Activated CD8-positive, alpha-beta T cell treated with anti-CD3 and anti-CD28 coated beads, Interleukin-2, amount 10 ng/mL, durations not matched to agents 7 days and 5 days (primary cell): ENCODE data around the gene PQBP1. TPM values are rescaled to one million over a fixed set of nuclear protein-coding genes. Genes with fewer than 3 reads are reported as not detected.
"Not testable (repeated sequence)": the region's sequence is repeated elsewhere in the genome, so short reads cannot be mapped to it uniquely, and the experiment has no call there.

Experiments
- ATAC-seq: fragments of 150-1000 bp; cut with Tn5 transposase; one replicate; pipeline ENCODE4 v1.10.0; 2021; ENCODE audit warnings: moderate library complexity
- CTCF ChIA-PET: fragments of 350-600 bp; sonication (Branson Sonifier 250); formaldehyde crosslinking; loops from one replicate; lab custom pipeline; 2021; ENCODE audit warnings: antibody characterized with exemption; lab: Charles Lee
- POLR2A ChIA-PET: fragments of 350-600 bp; sonication (Branson Sonifier 250); formaldehyde crosslinking; loops from one replicate; lab custom pipeline; 2021; ENCODE audit warnings: antibody characterized with exemption; lab: Charles Lee
- DNase-seq: peaks from one replicate; pipeline ENCODE4 v3.0.0-alpha.2; 2020
- H3K27ac Mint-ChIP-seq: one replicate; pipeline ENCODE4 v1.8.0; 2021; ENCODE audit warnings: mild to moderate bottlenecking, mixed read lengths
- H3K27me3 Mint-ChIP-seq: one replicate; pipeline ENCODE4 v1.8.0; 2021; ENCODE audit warnings: low read depth, mixed read lengths
- H3K36me3 Mint-ChIP-seq: one replicate; pipeline ENCODE4 v1.8.0; 2021; ENCODE audit warnings: low read depth, mixed read lengths
- H3K4me1 Mint-ChIP-seq: one replicate; pipeline ENCODE4 v1.8.0; 2021; ENCODE audit warnings: low read depth, mixed read lengths
- H3K4me3 Mint-ChIP-seq: one replicate; pipeline ENCODE4 v1.8.0; 2021; ENCODE audit warnings: mild to moderate bottlenecking, mixed read lengths
- H3K9me3 Mint-ChIP-seq: one replicate; pipeline ENCODE4 v1.8.0; 2022; ENCODE audit warnings: mixed read lengths; ENCODE audit not compliant: insufficient read depth
- total RNA-seq, 2 experiments: library from RNA; stranded (reverse); gene quantifications; one replicate each; pipeline ENCODE4 v1.2.3, GENCODE V29; 2021

Gene PQBP1, protein sequence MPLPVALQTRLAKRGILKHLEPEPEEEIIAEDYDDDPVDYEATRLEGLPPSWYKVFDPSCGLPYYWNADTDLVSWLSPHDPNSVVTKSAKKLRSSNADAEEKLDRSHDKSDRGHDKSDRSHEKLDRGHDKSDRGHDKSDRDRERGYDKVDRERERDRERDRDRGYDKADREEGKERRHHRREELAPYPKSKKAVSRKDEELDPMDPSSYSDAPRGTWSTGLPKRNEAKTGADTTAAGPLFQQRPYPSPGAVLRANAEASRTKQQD
- 10 to 100 TPM; 63.9 to 70.8 TPM for total RNA-seq

DNA sequence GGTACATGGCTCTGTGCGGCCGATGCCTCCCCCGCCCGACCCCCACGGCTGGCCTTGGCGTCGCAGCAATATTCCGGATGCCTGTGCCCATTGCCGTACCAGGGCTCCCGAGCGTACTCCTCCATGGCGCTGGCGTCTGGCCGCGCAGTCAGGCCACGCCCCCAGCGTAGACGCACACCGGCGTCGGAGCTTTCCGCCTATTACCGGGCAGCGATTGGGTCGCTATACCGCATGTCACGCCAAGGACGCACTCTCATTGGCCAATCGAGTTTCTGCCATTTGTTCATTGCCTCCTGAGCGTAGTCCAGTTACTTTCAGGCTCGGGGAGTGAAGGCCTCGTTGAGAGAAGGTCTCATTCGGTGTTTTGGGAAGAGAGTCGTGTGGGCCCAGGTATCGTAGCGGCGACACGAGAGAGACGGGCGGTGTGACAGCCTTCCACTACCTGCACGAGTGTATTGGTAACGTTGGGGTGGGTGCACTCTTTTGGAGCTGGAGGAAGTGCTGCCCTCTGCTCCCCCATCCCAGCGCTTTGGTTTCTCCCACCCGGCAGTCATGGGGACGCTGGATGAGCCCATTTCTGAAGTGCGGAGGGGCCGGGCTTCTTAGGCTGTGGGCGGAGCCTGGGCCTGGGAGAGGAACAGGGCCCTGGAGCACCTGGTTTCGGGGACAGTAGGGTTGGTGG is at the start of gene PQBP1, which contains the start of gene TIMM17B:
Gene PQBP1, plus strand, starts transcription at position 306 of the 682 bp plus-strand sequence. CDS start 580 bp downstream, outside the sequence.
Gene TIMM17B, minus strand, starts transcription at position 144 of the 682 bp plus-strand sequence. Its CDS starts 19 bp downstream, at position 125.
- peak; percentile 92 for DNase-seq
- Mint-ChIP-seq H3K27me3 (no peaks in the 10 kb centered on the region), H3K4me3 (peak within 1 kb of the TSS; percentile 80), H3K4me1 (peaks cover 17% of the 10 kb centered on the region), H3K27ac (peak within 1 kb of the TSS; percentile 99), H3K36me3 (peaks cover 27% of the 10 kb centered on the region), H3K9me3 (no peaks in the 10 kb centered on the region)
- CTCF ChIA-PET = interaction anchor here (0.7 to 2.4 kb wide), 9 partner anchors 18 to 295 kb away, joined by 3 to 8 read pairs (median 3); no protein-coding TSS in a partner anchor
- POLR2A ChIA-PET = interaction anchor here (0.6 to 2.6 kb wide), 10 partner anchors 9 to 271 kb away, joined by 3 to 14 read pairs (median 4); partner anchors contain the start of genes SLC35A2 and WAS
- peak; percentile 95 for ATAC-seq

DNA sequence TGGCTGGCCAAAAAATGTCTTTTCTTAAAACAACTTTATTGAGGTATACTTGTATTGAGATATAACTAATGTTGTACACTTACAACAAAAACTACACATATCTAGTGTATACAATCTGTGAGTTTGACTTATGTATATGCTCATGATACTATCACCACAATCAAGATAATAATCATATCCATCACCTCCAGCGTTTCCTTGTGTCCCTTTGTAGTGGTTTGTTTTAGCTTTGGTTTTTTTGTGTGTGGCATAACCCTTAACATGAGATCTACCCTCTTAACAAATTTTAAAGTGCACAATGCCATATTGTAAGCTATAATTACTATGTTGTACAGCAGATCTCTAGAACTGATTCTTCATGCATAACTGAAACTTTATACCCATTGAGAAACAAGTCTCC is 48.9 kb upstream of the PQBP1 start:
- Mint-ChIP-seq H3K9me3 (no peaks in the 10 kb centered on the region), H3K36me3 (no peaks in the 10 kb centered on the region), H3K27me3 (peaks cover 2% of the 10 kb centered on the region), H3K4me3 (no peak overlapping the region), H3K4me1 (peaks cover 6% of the 10 kb centered on the region), H3K27ac (no peak overlapping the region)
- DNase-seq = no peak
- ChIA-PET POLR2A (no interaction called here), CTCF (no interaction called here)
- ATAC-seq = peak; percentile 39

- DNase-seq = no peak
- no peak for ATAC-seq
- no peaks in the 10 kb centered on the region for H3K9me3 Mint-ChIP-seq
- POLR2A ChIA-PET = no interaction called here
- peaks cover 4% of the 10 kb centered on the region for H3K27me3 Mint-ChIP-seq
- H3K36me3 Mint-ChIP-seq = no peaks in the 10 kb centered on the region
- H3K27ac Mint-ChIP-seq = no peak overlapping the region
- CTCF ChIA-PET = no interaction called here
- H3K4me3 Mint-ChIP-seq = no peak overlapping the region
- H3K4me1 Mint-ChIP-seq = peaks cover 9% of the 10 kb centered on the region
Measured at GRCh38 chrX:48852857-48853256, 44.9 kb upstream of the PQBP1 start.

GRCh38 chrX:48853494-48853893 is 44.2 kb upstream of the PQBP1 start:
- H3K4me1 Mint-ChIP-seq, H3K27me3 Mint-ChIP-seq, H3K4me3 Mint-ChIP-seq, H3K36me3 Mint-ChIP-seq, POLR2A ChIA-PET, H3K27ac Mint-ChIP-seq, CTCF ChIA-PET, DNase-seq, H3K9me3 Mint-ChIP-seq, ATAC-seq: not testable (repeated sequence)

DNA sequence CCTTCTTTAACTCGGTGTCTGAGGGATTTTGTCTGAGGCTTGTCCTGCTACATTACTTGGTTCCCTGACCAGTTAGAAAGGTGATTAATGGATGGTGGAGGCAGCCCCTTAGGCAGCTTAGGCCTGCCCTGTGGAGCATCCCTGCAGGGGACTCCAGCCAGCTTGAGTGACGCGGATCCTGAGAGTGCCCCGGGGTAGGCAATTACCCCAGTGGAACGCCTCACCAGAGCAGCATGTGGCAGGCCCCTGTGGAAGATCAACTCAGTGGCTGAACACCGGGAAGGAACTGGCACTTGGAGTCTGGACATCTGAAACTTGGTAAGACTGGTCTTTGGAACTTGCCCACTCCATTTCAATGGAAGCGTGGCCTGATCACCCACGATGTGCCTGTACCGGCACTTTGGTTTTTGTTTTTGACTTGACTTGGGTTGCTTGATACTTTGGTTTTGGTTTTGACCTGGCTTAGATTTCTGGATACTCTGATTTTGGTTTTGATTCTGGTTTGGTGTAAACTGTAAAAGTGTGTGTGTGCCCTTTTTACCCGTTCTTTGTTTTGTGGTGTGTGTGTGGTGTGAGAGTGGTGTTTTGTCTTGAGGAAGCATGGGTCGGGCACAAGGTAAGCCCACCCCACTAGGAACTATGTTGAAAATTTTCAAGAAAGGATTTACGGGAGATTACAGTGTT is 43.5 kb upstream of the PQBP1 start:
- CTCF ChIA-PET, H3K9me3 Mint-ChIP-seq, H3K27me3 Mint-ChIP-seq, ATAC-seq, H3K4me3 Mint-ChIP-seq, H3K36me3 Mint-ChIP-seq, H3K4me1 Mint-ChIP-seq, DNase-seq, POLR2A ChIA-PET, H3K27ac Mint-ChIP-seq: not testable (repeated sequence)

- H3K27ac Mint-ChIP-seq = no peak overlapping the region
- peaks cover 3% of the 10 kb centered on the region for H3K4me1 Mint-ChIP-seq
- no peak overlapping the region for H3K4me3 Mint-ChIP-seq
- DNase-seq (peak; percentile 23), ATAC-seq (no peak)
- CTCF ChIA-PET = no interaction called here
- H3K36me3 Mint-ChIP-seq = no peaks in the 10 kb centered on the region
- POLR2A ChIA-PET = no interaction called here
- no peaks in the 10 kb centered on the region for H3K9me3 Mint-ChIP-seq
- peaks cover 2% of the 10 kb centered on the region for H3K27me3 Mint-ChIP-seq
Measured at GRCh38 chrX:48854898-48855297, 42.8 kb upstream of the PQBP1 start.

DNA sequence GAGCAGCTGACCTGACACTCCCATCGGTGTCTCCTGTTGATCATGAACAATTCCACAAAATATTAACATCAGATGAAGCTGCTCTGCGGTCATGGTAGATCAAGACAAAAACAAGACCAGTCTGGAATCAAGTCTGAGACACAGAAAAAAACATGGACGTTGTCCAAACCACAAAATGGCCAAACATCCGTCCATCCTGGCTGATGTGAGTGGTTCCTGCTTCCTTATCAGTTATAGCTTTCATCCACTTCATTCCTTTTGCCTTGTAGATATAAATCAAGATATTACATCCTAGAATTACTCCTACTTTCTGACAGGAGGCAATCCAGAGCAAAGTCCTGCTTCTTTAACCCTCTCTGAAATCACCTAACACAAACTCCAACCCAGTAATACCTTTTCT is 33.5 kb upstream of the PQBP1 start:
- peaks cover 6% of the 10 kb centered on the region for H3K27me3 Mint-ChIP-seq
- no peaks in the 10 kb centered on the region for H3K9me3 Mint-ChIP-seq
- ATAC-seq (no peak), DNase-seq (no peak)
- H3K4me1 Mint-ChIP-seq = no peaks in the 10 kb centered on the region
- H3K4me3 Mint-ChIP-seq = no peak overlapping the region
- no peak overlapping the region for H3K27ac Mint-ChIP-seq
- no peaks in the 10 kb centered on the region for H3K36me3 Mint-ChIP-seq
- CTCF ChIA-PET = no interaction called here
- POLR2A ChIA-PET = no interaction called here

DNA sequence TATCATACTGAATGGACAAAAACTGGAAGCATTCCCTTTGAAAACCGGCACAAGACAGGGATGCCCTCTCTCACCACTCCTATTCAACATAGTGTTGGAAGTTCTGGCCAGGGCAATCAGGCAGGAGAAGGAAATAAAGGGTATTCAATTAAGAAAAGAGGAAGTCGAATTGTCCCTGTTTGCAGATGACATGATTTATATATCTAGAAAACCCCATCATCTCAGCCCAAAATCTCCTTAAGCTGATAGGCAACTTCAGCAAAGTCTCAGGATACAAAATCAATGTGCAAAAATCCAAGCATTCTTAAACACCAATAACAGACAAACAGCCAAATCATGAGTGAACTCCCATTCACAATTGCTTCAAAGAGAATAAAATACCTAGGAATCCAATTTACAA is 25.7 kb upstream of the PQBP1 start:
- H3K9me3 Mint-ChIP-seq, H3K4me1 Mint-ChIP-seq, CTCF ChIA-PET, H3K36me3 Mint-ChIP-seq, ATAC-seq, H3K4me3 Mint-ChIP-seq, DNase-seq, POLR2A ChIA-PET, H3K27ac Mint-ChIP-seq: not testable (repeated sequence)
- peaks cover 11% of the 10 kb centered on the region for H3K27me3 Mint-ChIP-seq

DNA sequence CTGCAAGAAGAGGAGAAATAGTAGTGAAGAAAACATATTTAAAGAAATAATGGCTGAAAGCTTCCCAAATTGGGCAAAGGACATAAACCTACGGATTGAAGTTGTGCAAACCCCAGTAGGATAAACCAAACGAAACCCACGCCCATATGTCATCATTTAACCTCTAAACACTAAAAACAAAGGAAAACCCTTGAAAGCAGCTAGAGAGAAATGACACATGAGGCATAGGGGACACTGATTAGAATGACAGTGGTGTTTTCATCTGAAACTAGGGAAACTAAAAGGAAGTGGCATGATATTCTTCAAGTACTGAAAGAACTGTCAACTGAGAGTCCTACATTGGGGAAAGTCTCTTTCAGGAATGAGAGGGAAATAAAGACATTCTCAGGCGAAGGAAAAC is 20.8 kb upstream of the PQBP1 start:
- H3K4me1 Mint-ChIP-seq, H3K27ac Mint-ChIP-seq, ATAC-seq, POLR2A ChIA-PET, H3K9me3 Mint-ChIP-seq, DNase-seq, H3K27me3 Mint-ChIP-seq, H3K36me3 Mint-ChIP-seq, CTCF ChIA-PET, H3K4me3 Mint-ChIP-seq: not testable (repeated sequence)

DNA sequence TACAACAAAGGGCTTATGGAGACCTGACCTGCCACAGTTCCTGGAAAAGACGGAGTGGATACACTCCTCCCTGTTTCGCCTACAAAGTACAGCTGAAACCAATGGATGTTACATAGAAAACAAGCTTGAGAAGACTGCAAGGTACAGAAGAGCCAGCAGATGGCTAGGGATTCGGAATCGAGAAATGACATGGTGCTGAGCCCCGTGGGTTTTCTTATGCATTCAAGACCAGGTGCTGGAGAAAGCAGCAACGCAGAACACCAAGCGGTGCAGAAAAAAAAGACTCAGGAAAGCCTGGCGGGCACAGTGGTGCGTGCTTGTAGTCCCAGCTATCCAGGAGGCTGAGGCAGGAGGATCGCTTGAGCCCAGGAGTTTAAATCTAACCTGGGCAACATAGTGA is 14.0 kb upstream of the PQBP1 start:
- no peaks in the 10 kb centered on the region for H3K36me3 Mint-ChIP-seq
- peaks cover 2% of the 10 kb centered on the region for H3K27me3 Mint-ChIP-seq
- DNase-seq = no peak
- POLR2A ChIA-PET = no interaction called here
- no peaks in the 10 kb centered on the region for H3K9me3 Mint-ChIP-seq
- no peaks in the 10 kb centered on the region for H3K4me1 Mint-ChIP-seq
- no peak overlapping the region for H3K27ac Mint-ChIP-seq
- no peak for ATAC-seq
- CTCF ChIA-PET = no interaction called here
- no peak overlapping the region for H3K4me3 Mint-ChIP-seq

GRCh38 chrX:48886586-48886985 is 11.1 kb upstream of the PQBP1 start:
- H3K27ac Mint-ChIP-seq, CTCF ChIA-PET, H3K4me1 Mint-ChIP-seq, H3K4me3 Mint-ChIP-seq, H3K27me3 Mint-ChIP-seq, ATAC-seq, DNase-seq, H3K36me3 Mint-ChIP-seq, H3K9me3 Mint-ChIP-seq: not testable (repeated sequence)
- POLR2A ChIA-PET = interaction anchor here (0.7 kb wide), 1 partner anchor 25 kb away, joined by 3 read pairs; the partner anchor contains the start of gene SLC35A2
